ENCODE data around the gene GLIS2. TPM values are rescaled to one million over a fixed set of nuclear protein-coding genes. Genes with fewer than 3 reads are reported as not detected.
A peak's percentile ranks its signal among the peaks of the same experiment; 100 is the strongest.

GLIS2 gene
- total and polyA plus RNA-seq, 10 donors = 0.89 to 8.4 (median 3.3) TPM

DNA sequence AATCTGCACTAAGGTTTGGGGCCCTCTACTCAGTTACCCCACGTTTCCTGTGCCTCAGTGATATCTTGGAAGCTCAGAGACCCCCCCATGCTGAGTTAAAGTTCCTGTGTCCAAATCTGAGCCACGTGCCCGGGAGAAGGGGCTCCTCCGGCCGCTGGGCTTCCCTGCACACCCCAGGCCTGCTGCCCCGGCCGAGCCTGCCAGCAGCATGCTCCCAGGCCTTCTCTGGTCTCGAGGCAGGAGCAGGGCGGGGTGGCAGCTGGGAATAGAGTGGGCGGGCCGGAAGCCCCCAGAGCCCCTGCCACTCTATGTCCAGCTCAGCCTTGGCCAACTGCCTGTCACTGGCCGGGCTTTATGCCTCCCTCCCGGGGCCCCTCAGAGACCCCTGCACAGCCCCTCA, 50.1 kb downstream of the GLIS2 start:
- peaks cover 0 to 88% (median 51%) of the 10 kb centered on the region in 6 donors for H3K36me3 ChIP-seq
- peak; percentile 63 for DNase-seq
- no peaks in the 10 kb centered on the region for H3K27me3 ChIP-seq (replicated peaks in 1 of 7)
- peaks cover 11 to 65% (median 37%) of the 10 kb centered on the region in 6 donors for H3K4me1 ChIP-seq
- H3K27ac ChIP-seq = peak overlapping the region in 1 of 8 donors; percentile 28
- WGBS, 5 donors = 90 to 97% (median 96%) methylated on average over 2 to 13 of the region's 13 CpGs
- TF ChIP-seq, protein P1, sequence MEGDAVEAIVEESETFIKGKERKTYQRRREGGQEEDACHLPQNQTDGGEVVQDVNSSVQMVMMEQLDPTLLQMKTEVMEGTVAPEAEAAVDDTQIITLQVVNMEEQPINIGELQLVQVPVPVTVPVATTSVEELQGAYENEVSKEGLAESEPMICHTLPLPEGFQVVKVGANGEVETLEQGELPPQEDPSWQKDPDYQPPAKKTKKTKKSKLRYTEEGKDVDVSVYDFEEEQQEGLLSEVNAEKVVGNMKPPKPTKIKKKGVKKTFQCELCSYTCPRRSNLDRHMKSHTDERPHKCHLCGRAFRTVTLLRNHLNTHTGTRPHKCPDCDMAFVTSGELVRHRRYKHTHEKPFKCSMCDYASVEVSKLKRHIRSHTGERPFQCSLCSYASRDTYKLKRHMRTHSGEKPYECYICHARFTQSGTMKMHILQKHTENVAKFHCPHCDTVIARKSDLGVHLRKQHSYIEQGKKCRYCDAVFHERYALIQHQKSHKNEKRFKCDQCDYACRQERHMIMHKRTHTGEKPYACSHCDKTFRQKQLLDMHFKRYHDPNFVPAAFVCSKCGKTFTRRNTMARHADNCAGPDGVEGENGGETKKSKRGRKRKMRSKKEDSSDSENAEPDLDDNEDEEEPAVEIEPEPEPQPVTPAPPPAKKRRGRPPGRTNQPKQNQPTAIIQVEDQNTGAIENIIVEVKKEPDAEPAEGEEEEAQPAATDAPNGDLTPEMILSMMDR (IDR thresholded peaks at IDR 0.05 in 8 of 11, conservative IDR thresholded peaks at IDR 0.05 in 3 of 11) = no peak
- TF ChIP-seq POLR2A (IDR thresholded peaks at IDR 0.05) = no peak
- intact Hi-C loops (cut with DNase I; ENCODE audit: low total_unique reads) = no loop called here
- H3K9me3 ChIP-seq = no peaks in the 10 kb centered on the region
- no peak overlapping the region for H3K4me3 ChIP-seq

DNA sequence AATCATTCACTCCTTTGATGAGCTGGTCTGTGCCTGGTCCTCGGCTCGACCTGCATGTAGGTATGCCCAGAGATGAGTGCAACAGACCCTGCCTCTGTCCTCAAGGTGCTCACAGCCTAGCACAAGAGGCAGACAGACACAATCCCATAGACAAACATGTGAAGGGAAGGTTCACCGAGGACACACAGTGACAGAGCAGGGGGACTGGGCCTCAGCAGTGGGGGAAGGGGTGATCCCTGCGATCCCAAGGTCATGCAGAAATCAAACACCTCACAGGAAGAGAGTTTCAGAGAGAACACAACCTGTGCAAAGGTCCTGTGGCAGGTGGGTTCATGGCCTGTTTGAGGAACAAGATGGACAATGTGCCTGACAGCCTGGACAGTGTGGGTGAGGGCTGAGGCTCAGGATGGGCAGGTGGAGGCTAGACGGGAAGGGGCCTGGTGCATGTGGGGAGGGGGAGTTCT, 51.6 kb downstream of the GLIS2 start:
- H3K4me1 ChIP-seq = peaks cover 19 to 78% (median 50%) of the 10 kb centered on the region in 6 donors
- no peaks in the 10 kb centered on the region for H3K9me3 ChIP-seq
- DNase-seq = peak; percentile 36
- WGBS, 5 donors = 92 to 98% (median 95%) methylated on average over 5 of the region's 5 CpGs
- peak overlapping the region in 1 of 8 donors; percentile 6 for H3K27ac ChIP-seq
- no peak overlapping the region for H3K4me3 ChIP-seq
- intact Hi-C loops (cut with DNase I; ENCODE audit: low total_unique reads) = no loop called here
- peaks cover 0 to 74% (median 37%) of the 10 kb centered on the region in 6 donors for H3K36me3 ChIP-seq
- no peaks in the 10 kb centered on the region for H3K27me3 ChIP-seq (replicated peaks in 1 of 7)
- TF ChIP-seq, protein P1 (IDR thresholded peaks at IDR 0.05 in 8 of 11, conservative IDR thresholded peaks at IDR 0.05 in 3 of 11) = no peak
- TF ChIP-seq POLR2A (IDR thresholded peaks at IDR 0.05) (no peak), POLR2AphosphoS5 (IDR thresholded peaks at IDR 0.05) (no peak)

DNA sequence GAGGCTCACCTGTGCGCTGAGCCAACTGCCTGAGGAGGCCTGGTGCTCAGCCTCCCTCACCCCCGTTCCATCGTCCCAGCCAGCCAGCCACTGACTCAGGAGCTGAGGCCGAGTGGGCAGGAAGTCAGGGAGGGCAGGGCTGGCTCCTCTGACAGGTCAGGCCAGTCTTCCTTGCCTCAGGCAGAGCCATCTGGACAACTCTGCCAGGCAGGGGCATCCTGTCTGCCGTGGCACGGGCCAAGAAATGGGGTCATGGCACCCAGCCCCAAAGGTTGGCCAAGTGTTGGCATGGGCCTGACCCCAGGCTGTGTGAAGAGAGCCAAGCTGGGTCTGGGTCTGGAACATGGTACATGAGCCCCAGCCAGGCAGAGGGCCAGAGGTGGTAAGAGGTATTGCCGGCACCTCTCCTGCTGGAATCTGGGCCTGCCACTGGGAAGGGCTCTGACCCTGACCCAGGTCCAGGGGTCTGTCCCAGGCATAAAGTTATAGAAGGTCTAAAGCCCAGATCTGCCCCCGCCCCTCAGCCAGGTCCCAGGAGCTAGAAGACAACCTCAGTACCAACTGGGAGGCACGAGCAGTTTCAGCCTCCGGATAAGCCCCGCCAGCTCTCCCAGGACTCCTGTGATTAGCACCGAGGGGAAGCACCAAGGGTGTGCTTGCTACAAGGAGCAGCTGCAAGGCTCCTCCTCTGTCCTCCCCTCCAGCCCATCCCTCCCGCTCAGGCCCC, 53.3 kb downstream of the GLIS2 start:
- DNase-seq = peak; percentile 73
- Histone ChIP-seq H3K9me3 (no peaks in the 10 kb centered on the region), H3K27me3 (replicated peaks in 1 of 7) (no peaks in the 10 kb centered on the region), H3K4me3 (no peak overlapping the region), H3K27ac (peak overlapping the region in 7 of 8 donors; percentile 45 to 86 (median 83)), H3K4me1 (peaks cover 26 to 91% (median 63%) of the 10 kb centered on the region in 6 donors), H3K36me3 (peaks cover 0 to 62% (median 20%) of the 10 kb centered on the region in 6 donors)
- intact Hi-C loops (cut with DNase I; ENCODE audit: low total_unique reads) = no loop called here
- TF ChIP-seq POLR2AphosphoS5 (IDR thresholded peaks at IDR 0.05) = peak in 1 of 3 donors; percentile 64
- no peak for TF ChIP-seq POLR2A (IDR thresholded peaks at IDR 0.05)
- 73 to 86% (median 80%) methylated on average over 10 to 13 of the region's 13 CpGs for WGBS, 5 donors

DNA sequence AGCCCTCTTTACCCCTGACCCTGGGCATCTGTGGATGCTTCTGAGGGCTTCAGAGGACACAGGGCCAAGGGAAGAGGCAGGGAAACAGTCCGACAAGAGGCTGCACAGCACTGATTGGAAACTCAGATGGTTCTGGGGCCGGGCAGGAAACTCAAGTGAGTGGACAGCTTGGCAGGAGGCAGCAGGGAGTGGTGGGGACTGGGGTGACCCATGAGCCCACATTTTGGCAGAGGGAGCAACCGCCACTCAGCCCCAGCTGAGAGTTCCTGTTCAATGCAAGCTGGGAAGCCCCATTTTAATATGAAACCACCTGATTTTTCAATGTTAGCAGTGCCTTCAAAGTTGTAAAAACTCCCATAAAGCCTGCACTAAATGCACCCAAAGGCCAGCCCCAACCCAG, 54.3 kb downstream of the GLIS2 start:
- DNase-seq = peak; percentile 50
- WGBS, 5 donors = 47 to 87% (median 80%) methylated on average over 3 of the region's 3 CpGs
- Histone ChIP-seq H3K9me3 (no peaks in the 10 kb centered on the region), H3K4me3 (no peak overlapping the region), H3K36me3 (peaks cover 0 to 62% (median 10%) of the 10 kb centered on the region in 6 donors), H3K27me3 (replicated peaks in 1 of 7) (no peaks in the 10 kb centered on the region), H3K27ac (peak overlapping the region; percentile 46 to 86 (median 82)), H3K4me1 (peaks cover 29 to 91% (median 59%) of the 10 kb centered on the region in 6 donors)
- TF ChIP-seq, protein P1 (IDR thresholded peaks at IDR 0.05 in 8 of 11, conservative IDR thresholded peaks at IDR 0.05 in 3 of 11) = no peak
- TF ChIP-seq POLR2A (IDR thresholded peaks at IDR 0.05) (no peak), POLR2AphosphoS5 (IDR thresholded peaks at IDR 0.05) (no peak)
- intact Hi-C loops (cut with DNase I; ENCODE audit: low total_unique reads) = no loop called here
